HepG2 (cell line): ENCODE measurements around the gene MSMO1. TPM values are rescaled to one million over a fixed set of nuclear protein-coding genes. Genes with fewer than 3 reads are reported as not detected.
A peak's percentile ranks its signal among the peaks of the same experiment; 100 is the strongest.

Experiments
- FOXM1 ChIP-seq: sonication (generic); formaldehyde crosslinking; IDR thresholded peaks from 2 replicates; pipeline ENCODE4 v1.5.0; 2020; ENCODE audit warnings: missing genetic modification reagents
- HNRNPUL1 ChIP-seq: fragments of 200-400 bp; formaldehyde crosslinking; IDR thresholded peaks from 2 replicates; pipeline ENCODE4 v1.6.1; 2017; ENCODE audit warnings: low read depth, mild to moderate bottlenecking, low read length, moderate library complexity
- HOXA7 ChIP-seq: sonication (generic); formaldehyde crosslinking; IDR thresholded peaks from 2 replicates; pipeline ENCODE4 v1.8.1; 2022; ENCODE audit warnings: mild to moderate bottlenecking, missing genetic modification reagents, moderate library complexity
- KDM6A ChIP-seq: IDR thresholded peaks from 2 replicates; pipeline ENCODE4 v1.6.1; 2016; ENCODE audit warnings: low read depth
- MED8 ChIP-seq: sonication (generic); formaldehyde crosslinking; IDR thresholded peaks from 2 replicates; pipeline ENCODE4 v1.8.1; 2023; ENCODE audit warnings: mild to moderate bottlenecking, missing genetic modification reagents; ENCODE audit not compliant: insufficient replicate concordance
- TBX2 ChIP-seq: sonication (generic); formaldehyde crosslinking; IDR thresholded peaks from 2 replicates; pipeline ENCODE4 v1.5.0; 2020; ENCODE audit warnings: missing genetic modification reagents, mild to moderate bottlenecking, borderline replicate concordance
- YEATS4 ChIP-seq: sonication (generic); formaldehyde crosslinking; IDR thresholded peaks from 2 replicates; pipeline ENCODE4 v1.4.0; 2020; ENCODE audit warnings: missing genetic modification reagents, borderline replicate concordance
- ZBTB8A ChIP-seq: sonication (generic); formaldehyde crosslinking; IDR thresholded peaks from 2 replicates; pipeline ENCODE4 v1.4.0; 2020; ENCODE audit warnings: mild to moderate bottlenecking, low read depth, missing genetic modification reagents, borderline replicate concordance
- ZNF121 ChIP-seq: sonication (generic); formaldehyde crosslinking; IDR thresholded peaks from 2 replicates; pipeline ENCODE4 v1.5.0; 2020; ENCODE audit warnings: mild to moderate bottlenecking, missing genetic modification reagents
- ZNF136 ChIP-seq: sonication (generic); formaldehyde crosslinking; IDR thresholded peaks from 2 replicates; pipeline ENCODE4 v1.8.1; 2022; ENCODE audit warnings: low read depth, mild to moderate bottlenecking, moderate library complexity, missing genetic modification reagents
- ZNF160 ChIP-seq: sonication (generic); formaldehyde crosslinking; IDR thresholded peaks from 2 replicates; pipeline ENCODE4 v1.8.0; 2022; ENCODE audit warnings: mild to moderate bottlenecking, inconsistent platforms, missing genetic modification reagents
- ZNF17 ChIP-seq: sonication (generic); formaldehyde crosslinking; IDR thresholded peaks from 2 replicates; pipeline ENCODE4 v1.5.0; 2020; ENCODE audit warnings: mild to moderate bottlenecking, missing genetic modification reagents
- ZNF256 ChIP-seq: sonication (generic); formaldehyde crosslinking; conservative IDR thresholded peaks from 2 replicates; pipeline ENCODE4 v1.4.0; 2020; ENCODE audit warnings: missing genetic modification reagents
- ZNF556 ChIP-seq: sonication (generic); formaldehyde crosslinking; IDR thresholded peaks from 2 replicates; pipeline ENCODE4 v1.4.0; 2020; ENCODE audit warnings: mild to moderate bottlenecking, missing genetic modification reagents, borderline replicate concordance
- ZNF776 ChIP-seq: sonication (generic); formaldehyde crosslinking; IDR thresholded peaks from 2 replicates; pipeline ENCODE4 v1.4.0; 2020; ENCODE audit warnings: mild to moderate bottlenecking, missing genetic modification reagents
- polyA plus RNA-seq, 8 experiments: library from polyadenylated mRNA; depleted of rRNA in 3 of 8; stranded (reverse) in 7 of 8; unstranded in 1 of 8; fragments of >200 nt; fragmentation: Illumina TruSeq in 4 of 8; extraction: Trizol in 4 of 8; gene quantifications; 2 replicates each; pipeline versions ENCODE4 v1.2.1 to v1.2.3, GENCODE V29; 2011 to 2016; ENCODE audit warnings: low read depth in 4 of 8, missing spikeins in 1 of 8, mixed read lengths in 1 of 8; ENCODE audit not compliant: insufficient read depth in 1 of 8
- total RNA-seq, 5 experiments: library from RNA; depleted of rRNA; stranded (reverse); fragments of >200 nt; fragmentation: Illumina TruSeq; extraction: Trizol; gene quantifications; 2 replicates each; pipeline ENCODE4 v1.2.3, GENCODE V29; 2016; ENCODE audit warnings: low read depth in 1 of 5
- TF ChIP-seq, protein P1 (sequence below): sonication (generic); formaldehyde crosslinking; IDR thresholded peaks from 2 replicates; pipeline ENCODE4 v1.4.0; 2020; ENCODE audit warnings: missing genetic modification reagents
- TF ChIP-seq, protein P2 (sequence below): sonication (generic); formaldehyde crosslinking; IDR thresholded peaks from 2 replicates; pipeline ENCODE4 v1.4.0; 2020; ENCODE audit warnings: mild to moderate bottlenecking, missing genetic modification reagents
- TF ChIP-seq, protein P3 (sequence below): IDR thresholded peaks from 2 replicates; pipeline ENCODE4 v1.6.1; 2012; ENCODE audit warnings: low read depth, low read length, improper control_type of control experiment
- TF ChIP-seq, protein P4 (sequence below): IDR thresholded peaks from 2 replicates; pipeline ENCODE4 v1.6.1; 2016
- TF ChIP-seq, protein P5 (sequence below): sonication (generic); formaldehyde crosslinking; IDR thresholded peaks from 2 replicates; pipeline ENCODE4 v1.5.0; 2020; ENCODE audit warnings: mild to moderate bottlenecking, missing genetic modification reagents
- TF ChIP-seq, protein P6 (sequence below): sonication (generic); formaldehyde crosslinking; IDR thresholded peaks from 2 replicates; pipeline ENCODE4 v1.4.0; 2020; ENCODE audit warnings: missing genetic modification reagents

The MSMO1 gene
- total and polyA plus RNA-seq, 2 of the 13 experiments (the other 11 are each of a cell fraction or from before 2014, with no cell fraction given): 98.1 to 216 TPM

DNA sequence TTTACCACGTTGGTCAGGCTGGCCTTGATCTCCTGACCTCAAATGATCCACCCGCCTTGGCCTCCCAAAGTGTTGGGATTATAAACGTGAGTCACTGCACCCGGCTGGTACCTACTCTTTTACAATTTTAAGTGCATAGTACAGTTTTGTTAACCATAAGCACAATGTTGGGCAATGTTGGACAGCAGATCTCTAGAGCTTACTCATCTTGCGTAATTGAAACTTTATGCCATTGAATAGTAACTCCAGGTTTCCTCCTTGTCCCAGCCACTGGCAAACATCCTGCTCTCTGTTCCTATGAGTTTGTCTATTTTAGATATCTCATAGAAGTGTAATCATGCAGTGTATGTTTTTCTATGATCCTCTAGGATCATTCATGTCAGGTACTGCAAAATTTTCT is 42.1 kb downstream of the MSMO1 start (continued):
- TF ChIP-seq, protein P1, sequence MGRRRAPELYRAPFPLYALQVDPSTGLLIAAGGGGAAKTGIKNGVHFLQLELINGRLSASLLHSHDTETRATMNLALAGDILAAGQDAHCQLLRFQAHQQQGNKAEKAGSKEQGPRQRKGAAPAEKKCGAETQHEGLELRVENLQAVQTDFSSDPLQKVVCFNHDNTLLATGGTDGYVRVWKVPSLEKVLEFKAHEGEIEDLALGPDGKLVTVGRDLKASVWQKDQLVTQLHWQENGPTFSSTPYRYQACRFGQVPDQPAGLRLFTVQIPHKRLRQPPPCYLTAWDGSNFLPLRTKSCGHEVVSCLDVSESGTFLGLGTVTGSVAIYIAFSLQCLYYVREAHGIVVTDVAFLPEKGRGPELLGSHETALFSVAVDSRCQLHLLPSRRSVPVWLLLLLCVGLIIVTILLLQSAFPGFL (CRISPR knock-in tag): no peak
- TF ChIP-seq MED8 (CRISPR knock-in tag) (peak; percentile 79), ZNF136 (peak; percentile 45; the same call in 1 of the 2 replicates), YEATS4 (CRISPR knock-in tag) (peak; percentile 55; the same call in 1 of the 2 replicates), FOXM1 (no peak), ZNF556 (CRISPR knock-in tag) (no peak; the same call in 1 of the 2 replicates), ZNF256 (CRISPR knock-in tag) (no peak), ZNF17 (CRISPR knock-in tag) (no peak), ZBTB8A (no peak), ZNF776 (no peak), HNRNPUL1 (no peak), HOXA7 (CRISPR knock-in tag) (no peak), ZNF160 (CRISPR knock-in tag) (no peak), TBX2 (CRISPR knock-in tag) (peak; percentile 80), KDM6A (CRISPR knock-in tag) (peak; percentile 77), ZNF121 (CRISPR knock-in tag) (no peak; the same call in 1 of the 2 replicates)
- TF ChIP-seq, protein P2, sequence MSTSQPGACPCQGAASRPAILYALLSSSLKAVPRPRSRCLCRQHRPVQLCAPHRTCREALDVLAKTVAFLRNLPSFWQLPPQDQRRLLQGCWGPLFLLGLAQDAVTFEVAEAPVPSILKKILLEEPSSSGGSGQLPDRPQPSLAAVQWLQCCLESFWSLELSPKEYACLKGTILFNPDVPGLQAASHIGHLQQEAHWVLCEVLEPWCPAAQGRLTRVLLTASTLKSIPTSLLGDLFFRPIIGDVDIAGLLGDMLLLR (CRISPR knock-in tag): no peak
- TF ChIP-seq, protein P3, sequence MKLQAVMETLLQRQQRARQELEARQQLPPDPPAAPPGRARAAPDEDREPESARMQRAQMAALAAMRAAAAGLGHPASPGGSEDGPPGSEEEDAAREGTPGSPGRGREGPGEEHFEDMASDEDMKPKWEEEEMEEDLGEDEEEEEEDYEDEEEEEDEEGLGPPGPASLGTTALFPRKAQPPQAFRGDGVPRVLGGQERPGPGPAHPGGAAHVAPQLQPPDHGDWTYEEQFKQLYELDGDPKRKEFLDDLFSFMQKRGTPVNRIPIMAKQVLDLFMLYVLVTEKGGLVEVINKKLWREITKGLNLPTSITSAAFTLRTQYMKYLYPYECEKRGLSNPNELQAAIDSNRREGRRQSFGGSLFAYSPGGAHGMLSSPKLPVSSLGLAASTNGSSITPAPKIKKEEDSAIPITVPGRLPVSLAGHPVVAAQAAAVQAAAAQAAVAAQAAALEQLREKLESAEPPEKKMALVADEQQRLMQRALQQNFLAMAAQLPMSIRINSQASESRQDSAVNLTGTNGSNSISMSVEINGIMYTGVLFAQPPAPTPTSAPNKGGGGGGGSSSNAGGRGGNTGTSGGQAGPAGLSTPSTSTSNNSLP: peak; percentile 94
- TF ChIP-seq, protein P4, sequence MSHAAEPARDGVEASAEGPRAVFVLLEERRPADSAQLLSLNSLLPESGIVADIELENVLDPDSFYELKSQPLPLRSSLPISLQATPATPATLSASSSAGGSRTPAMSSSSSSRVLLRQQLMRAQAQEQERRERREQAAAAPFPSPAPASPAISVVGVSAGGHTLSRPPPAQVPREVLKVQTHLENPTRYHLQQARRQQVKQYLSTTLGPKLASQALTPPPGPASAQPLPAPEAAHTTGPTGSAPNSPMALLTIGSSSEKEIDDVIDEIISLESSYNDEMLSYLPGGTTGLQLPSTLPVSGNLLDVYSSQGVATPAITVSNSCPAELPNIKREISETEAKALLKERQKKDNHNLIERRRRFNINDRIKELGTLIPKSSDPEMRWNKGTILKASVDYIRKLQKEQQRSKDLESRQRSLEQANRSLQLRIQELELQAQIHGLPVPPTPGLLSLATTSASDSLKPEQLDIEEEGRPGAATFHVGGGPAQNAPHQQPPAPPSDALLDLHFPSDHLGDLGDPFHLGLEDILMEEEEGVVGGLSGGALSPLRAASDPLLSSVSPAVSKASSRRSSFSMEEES (CRISPR knock-in tag): peak; percentile 80
- TF ChIP-seq, protein P5, sequence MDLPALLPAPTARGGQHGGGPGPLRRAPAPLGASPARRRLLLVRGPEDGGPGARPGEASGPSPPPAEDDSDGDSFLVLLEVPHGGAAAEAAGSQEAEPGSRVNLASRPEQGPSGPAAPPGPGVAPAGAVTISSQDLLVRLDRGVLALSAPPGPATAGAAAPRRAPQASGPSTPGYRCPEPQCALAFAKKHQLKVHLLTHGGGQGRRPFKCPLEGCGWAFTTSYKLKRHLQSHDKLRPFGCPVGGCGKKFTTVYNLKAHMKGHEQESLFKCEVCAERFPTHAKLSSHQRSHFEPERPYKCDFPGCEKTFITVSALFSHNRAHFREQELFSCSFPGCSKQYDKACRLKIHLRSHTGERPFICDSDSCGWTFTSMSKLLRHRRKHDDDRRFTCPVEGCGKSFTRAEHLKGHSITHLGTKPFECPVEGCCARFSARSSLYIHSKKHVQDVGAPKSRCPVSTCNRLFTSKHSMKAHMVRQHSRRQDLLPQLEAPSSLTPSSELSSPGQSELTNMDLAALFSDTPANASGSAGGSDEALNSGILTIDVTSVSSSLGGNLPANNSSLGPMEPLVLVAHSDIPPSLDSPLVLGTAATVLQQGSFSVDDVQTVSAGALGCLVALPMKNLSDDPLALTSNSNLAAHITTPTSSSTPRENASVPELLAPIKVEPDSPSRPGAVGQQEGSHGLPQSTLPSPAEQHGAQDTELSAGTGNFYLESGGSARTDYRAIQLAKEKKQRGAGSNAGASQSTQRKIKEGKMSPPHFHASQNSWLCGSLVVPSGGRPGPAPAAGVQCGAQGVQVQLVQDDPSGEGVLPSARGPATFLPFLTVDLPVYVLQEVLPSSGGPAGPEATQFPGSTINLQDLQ (CRISPR knock-in tag): no peak
- TF ChIP-seq, protein P6, sequence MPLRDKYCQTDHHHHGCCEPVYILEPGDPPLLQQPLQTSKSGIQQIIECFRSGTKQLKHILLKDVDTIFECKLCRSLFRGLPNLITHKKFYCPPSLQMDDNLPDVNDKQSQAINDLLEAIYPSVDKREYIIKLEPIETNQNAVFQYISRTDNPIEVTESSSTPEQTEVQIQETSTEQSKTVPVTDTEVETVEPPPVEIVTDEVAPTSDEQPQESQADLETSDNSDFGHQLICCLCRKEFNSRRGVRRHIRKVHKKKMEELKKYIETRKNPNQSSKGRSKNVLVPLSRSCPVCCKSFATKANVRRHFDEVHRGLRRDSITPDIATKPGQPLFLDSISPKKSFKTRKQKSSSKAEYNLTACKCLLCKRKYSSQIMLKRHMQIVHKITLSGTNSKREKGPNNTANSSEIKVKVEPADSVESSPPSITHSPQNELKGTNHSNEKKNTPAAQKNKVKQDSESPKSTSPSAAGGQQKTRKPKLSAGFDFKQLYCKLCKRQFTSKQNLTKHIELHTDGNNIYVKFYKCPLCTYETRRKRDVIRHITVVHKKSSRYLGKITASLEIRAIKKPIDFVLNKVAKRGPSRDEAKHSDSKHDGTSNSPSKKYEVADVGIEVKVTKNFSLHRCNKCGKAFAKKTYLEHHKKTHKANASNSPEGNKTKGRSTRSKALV: no peak
